ENCODE data around the gene SUCO.

DNA sequence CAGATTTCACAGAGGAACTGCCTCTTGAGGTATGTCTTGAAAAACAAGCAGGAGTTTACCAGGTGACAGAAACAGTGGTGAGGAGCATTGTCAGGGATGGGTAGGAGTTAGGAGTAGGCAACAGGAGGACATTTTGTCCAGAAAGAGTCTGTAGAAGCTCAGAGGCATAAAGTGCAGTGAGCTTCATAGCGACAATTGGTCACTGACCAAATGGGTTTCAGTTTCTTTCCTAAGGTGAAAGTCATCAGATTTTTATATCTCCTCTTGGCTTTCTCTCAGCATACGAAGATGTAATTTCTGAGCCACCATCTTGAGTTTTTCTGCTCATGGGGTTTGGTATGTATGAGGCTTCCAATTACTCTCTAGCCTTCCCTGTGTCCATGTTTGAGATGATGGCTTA lies 96.7 kb downstream of the SUCO start:
- no peak for TF ChIP-seq POLR2A (IDR thresholded peaks at IDR 0.05)
- TF ChIP-seq, protein P1, sequence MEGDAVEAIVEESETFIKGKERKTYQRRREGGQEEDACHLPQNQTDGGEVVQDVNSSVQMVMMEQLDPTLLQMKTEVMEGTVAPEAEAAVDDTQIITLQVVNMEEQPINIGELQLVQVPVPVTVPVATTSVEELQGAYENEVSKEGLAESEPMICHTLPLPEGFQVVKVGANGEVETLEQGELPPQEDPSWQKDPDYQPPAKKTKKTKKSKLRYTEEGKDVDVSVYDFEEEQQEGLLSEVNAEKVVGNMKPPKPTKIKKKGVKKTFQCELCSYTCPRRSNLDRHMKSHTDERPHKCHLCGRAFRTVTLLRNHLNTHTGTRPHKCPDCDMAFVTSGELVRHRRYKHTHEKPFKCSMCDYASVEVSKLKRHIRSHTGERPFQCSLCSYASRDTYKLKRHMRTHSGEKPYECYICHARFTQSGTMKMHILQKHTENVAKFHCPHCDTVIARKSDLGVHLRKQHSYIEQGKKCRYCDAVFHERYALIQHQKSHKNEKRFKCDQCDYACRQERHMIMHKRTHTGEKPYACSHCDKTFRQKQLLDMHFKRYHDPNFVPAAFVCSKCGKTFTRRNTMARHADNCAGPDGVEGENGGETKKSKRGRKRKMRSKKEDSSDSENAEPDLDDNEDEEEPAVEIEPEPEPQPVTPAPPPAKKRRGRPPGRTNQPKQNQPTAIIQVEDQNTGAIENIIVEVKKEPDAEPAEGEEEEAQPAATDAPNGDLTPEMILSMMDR (IDR thresholded peaks at IDR 0.05), result no peak

All from thyroid gland (tissue), 4 donors.